Measurements from ENCODE around the gene ZNF722.
"Not testable (repeated sequence)": the region's sequence is repeated elsewhere in the genome, so short reads cannot be mapped to it uniquely, and the experiment has no call there.

The ZNF722 gene

GRCh38 chr7:63998549-63998948 lies at the start of gene ZNF722:
Gene ZNF722 (plus strand): TSS chr7:63998849. CDS start chr7:63998962, 113 bp downstream.
- no peak for DNase-seq

- DNase-seq, result no peak
These were observed 45.5 kb upstream of the ZNF722 start for GRCh38 chr7:63953181-63953580.

GRCh38 chr7:63968629-63969028 lies 30.0 kb upstream of the ZNF722 start:
- DNase-seq, result no peak

- DNase-seq, result not testable (repeated sequence)
These were observed 16.8 kb downstream of the ZNF722 start for GRCh38 chr7:64015496-64015895.

- DNase-seq, result no peak
These were observed 36.7 kb downstream of the ZNF722 start for GRCh38 chr7:64035388-64035787.

GRCh38 chr7:64037095-64037494 lies 38.4 kb downstream of the ZNF722 start:
- DNase-seq, result no peak

GRCh38 chr7:64045301-64046040 lies 46.8 kb downstream of the ZNF722 start, which contains the start of gene ZNF727:
Gene ZNF727 (plus strand): TSS chr7:64045434. CDS start chr7:64045622, 188 bp downstream.
- DNase-seq, result no peak

GRCh38 chr7:64046041-64046389 lies 47.4 kb downstream of the ZNF722 start:
- no peak for DNase-seq

Data from cortex of kidney (tissue), 1 donor.